Progenitor cell of endocrine pancreas (in vitro differentiated cells): ENCODE measurements around the gene CCNQ. TPM values are rescaled to one million over a fixed set of nuclear protein-coding genes. Genes with fewer than 3 reads are reported as not detected.

Source experiments
- DNase-seq: peaks from one replicate; pipeline ENCODE4 v3.0.0; 2021; ENCODE audit warnings: low spot score; ENCODE audit not compliant: unreplicated experiment
- H3K27ac Mint-ChIP-seq: 2 replicates; pipeline ENCODE4 v1.8.0; 2021; ENCODE audit warnings: mild to moderate bottlenecking, moderate library complexity, mixed read lengths
- H3K27me3 Mint-ChIP-seq: 2 replicates; pipeline ENCODE4 v1.8.0; 2021; ENCODE audit warnings: mixed read lengths
- H3K36me3 Mint-ChIP-seq: 2 replicates; pipeline ENCODE4 v1.8.0; 2022; ENCODE audit warnings: mixed read lengths; ENCODE audit not compliant: insufficient read depth
- H3K4me1 Mint-ChIP-seq: 2 replicates; pipeline ENCODE4 v1.8.0; 2021; ENCODE audit warnings: low read depth, mixed read lengths
- H3K4me3 Mint-ChIP-seq: 2 replicates; pipeline ENCODE4 v1.8.0; 2021; ENCODE audit warnings: low read depth, mild to moderate bottlenecking, moderate library complexity, mixed read lengths
- H3K9me3 Mint-ChIP-seq: 2 replicates; pipeline ENCODE4 v1.8.0; 2021; ENCODE audit warnings: low read depth, mixed read lengths
- total RNA-seq: library from RNA; stranded (reverse); gene quantifications from 2 replicates; pipeline ENCODE4 v1.2.1, GENCODE V29; 2021
- TF ChIP-seq, protein P1 (sequence below): fragments of 200-600 bp; sonication (generic); IDR thresholded peaks from one replicate; pipeline ENCODE4 v1.5.0; 2021; ENCODE audit warnings: antibody characterized with exemption, mild to moderate bottlenecking; ENCODE audit not compliant: unreplicated experiment

The CCNQ gene
- total RNA-seq, 1 donor from 2014 or later = 19.2 TPM

DNA sequence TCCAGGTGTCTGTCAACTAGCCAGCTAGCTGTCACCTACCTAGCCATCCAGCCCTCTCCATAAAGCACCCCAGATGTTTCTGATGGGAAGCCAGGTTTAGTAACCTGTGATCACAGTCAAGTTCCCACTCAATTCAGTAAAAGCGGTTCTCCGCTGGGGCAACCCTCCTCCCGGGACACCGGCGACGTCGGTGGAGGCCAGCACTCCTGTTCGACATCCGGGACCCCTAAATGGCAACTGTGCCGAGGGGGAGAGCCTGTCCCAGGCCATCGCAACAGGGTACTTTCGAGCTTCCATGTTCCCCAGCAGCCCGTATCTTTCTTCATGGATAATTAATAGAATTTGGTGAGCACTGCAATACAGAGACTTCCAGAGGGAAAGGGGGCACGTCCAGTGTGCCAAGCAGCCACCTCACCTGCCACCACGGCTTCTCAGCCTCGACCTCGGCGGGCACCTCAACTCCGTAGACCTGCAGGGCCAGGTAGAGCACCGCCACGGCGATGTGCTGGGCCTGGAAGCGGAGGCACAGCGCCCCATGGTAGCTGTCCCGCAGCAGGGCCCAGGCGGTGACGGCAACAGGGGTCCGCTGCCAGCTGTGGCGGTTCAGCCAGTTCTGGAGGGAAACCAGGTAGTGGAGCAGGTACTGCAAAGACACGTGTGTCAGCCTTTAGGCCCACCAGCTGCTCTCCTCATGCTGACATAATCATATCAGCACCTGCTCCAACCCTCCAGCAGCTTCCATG, 6.7 kb downstream of the CCNQ start:
- TF ChIP-seq, protein P1, sequence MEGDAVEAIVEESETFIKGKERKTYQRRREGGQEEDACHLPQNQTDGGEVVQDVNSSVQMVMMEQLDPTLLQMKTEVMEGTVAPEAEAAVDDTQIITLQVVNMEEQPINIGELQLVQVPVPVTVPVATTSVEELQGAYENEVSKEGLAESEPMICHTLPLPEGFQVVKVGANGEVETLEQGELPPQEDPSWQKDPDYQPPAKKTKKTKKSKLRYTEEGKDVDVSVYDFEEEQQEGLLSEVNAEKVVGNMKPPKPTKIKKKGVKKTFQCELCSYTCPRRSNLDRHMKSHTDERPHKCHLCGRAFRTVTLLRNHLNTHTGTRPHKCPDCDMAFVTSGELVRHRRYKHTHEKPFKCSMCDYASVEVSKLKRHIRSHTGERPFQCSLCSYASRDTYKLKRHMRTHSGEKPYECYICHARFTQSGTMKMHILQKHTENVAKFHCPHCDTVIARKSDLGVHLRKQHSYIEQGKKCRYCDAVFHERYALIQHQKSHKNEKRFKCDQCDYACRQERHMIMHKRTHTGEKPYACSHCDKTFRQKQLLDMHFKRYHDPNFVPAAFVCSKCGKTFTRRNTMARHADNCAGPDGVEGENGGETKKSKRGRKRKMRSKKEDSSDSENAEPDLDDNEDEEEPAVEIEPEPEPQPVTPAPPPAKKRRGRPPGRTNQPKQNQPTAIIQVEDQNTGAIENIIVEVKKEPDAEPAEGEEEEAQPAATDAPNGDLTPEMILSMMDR = no peak
- H3K36me3 Mint-ChIP-seq = peaks cover 15% of the 10 kb centered on the region
- peaks cover 4% of the 10 kb centered on the region for H3K9me3 Mint-ChIP-seq
- no peaks in the 10 kb centered on the region for H3K27me3 Mint-ChIP-seq
- DNase-seq = no peak
- no peak overlapping the region for H3K4me3 Mint-ChIP-seq
- H3K4me1 Mint-ChIP-seq = no peaks in the 10 kb centered on the region
- no peak overlapping the region for H3K27ac Mint-ChIP-seq

DNA sequence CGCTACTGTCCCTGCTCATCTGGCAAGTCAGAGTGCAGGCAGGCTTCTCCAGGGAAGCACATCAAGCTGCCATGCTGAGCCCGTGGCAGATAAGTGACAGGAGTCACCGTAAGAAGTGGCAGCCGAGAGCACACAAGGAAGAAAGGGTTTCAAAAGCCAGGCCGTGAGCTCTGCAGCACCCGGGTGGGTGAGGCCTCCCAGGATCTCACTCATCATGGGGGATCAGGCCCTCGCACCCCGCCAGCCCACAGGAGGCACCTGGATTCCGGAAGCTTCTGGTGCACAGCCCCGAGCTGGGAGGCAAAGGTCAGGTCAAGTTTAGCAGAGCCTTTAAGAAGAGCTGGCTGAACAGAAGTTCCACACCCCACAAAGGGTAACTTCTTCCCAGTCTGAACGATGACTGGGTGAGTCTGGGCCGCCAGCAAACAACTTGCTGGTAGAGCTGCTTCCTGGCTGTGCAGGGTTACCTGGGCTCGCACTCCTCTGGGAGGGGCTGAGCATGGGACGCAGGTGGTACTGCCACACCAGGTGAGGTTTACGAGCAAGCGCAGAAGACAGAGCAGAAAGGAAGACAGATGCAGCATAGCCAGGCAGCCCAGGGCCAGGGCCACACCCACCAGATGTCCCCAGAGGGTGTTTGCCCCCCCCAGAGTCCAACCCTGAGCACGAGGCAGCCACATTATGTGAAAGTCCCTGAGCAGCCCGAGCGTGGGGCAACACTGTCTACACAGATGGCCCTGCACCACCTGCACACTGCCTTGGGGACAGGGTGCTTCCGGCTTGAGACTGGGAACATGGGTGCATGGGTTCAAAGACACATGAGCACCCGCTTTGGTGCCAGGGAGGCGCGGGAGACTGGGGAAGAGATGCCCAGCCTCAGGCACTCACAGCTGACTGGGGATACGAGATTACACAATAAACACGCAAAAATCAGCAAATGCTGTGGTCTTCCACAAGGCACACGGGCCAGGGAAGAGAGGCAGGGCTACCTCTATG, 7.7 kb downstream of the CCNQ start:
- no peak overlapping the region for H3K27ac Mint-ChIP-seq
- peaks cover 6% of the 10 kb centered on the region for H3K9me3 Mint-ChIP-seq
- TF ChIP-seq, protein P1 = no peak
- no peaks in the 10 kb centered on the region for H3K4me1 Mint-ChIP-seq
- H3K36me3 Mint-ChIP-seq = peaks cover 20% of the 10 kb centered on the region
- no peak overlapping the region for H3K4me3 Mint-ChIP-seq
- H3K27me3 Mint-ChIP-seq = no peaks in the 10 kb centered on the region
- no peak for DNase-seq

DNA sequence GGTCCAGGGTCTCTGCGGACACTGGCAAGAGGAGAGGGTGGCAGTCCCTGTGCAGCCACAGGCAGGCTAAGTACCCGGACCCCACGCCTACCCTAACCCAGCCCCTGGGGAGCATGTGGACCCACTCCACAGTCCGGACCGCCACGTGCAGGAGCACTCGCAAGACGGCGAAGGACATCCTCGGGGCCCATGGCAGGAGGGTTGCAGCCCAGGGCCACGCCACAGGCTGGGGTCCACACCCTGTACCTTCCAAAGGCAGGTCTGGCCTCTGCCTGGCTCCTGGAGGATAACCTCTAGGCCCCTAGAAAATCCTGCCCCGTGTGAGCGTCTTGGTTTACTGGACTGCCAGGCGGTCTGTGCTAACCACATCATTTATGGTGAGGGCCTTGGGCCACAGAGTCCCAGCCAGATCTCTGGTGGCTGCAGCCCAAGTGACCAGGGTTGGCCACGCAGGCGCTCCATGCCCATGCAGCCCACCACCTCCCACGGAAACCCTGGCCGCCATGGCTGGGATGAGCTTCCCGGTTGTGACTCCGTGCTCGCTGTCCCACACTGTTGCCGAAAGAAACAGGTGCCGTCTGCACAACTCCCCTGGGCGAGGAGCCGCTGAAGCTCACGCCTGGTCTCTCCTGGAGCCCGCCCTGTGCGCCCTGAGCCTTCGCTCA, 10.0 kb downstream of the CCNQ start:
- TF ChIP-seq, protein P1 = no peak
- H3K27ac Mint-ChIP-seq = no peak overlapping the region
- H3K4me3 Mint-ChIP-seq = no peak overlapping the region
- H3K27me3 Mint-ChIP-seq = no peaks in the 10 kb centered on the region
- no peak for DNase-seq
- H3K4me1 Mint-ChIP-seq = no peaks in the 10 kb centered on the region
- H3K9me3 Mint-ChIP-seq = peaks cover 7% of the 10 kb centered on the region
- peaks cover 15% of the 10 kb centered on the region for H3K36me3 Mint-ChIP-seq

DNA sequence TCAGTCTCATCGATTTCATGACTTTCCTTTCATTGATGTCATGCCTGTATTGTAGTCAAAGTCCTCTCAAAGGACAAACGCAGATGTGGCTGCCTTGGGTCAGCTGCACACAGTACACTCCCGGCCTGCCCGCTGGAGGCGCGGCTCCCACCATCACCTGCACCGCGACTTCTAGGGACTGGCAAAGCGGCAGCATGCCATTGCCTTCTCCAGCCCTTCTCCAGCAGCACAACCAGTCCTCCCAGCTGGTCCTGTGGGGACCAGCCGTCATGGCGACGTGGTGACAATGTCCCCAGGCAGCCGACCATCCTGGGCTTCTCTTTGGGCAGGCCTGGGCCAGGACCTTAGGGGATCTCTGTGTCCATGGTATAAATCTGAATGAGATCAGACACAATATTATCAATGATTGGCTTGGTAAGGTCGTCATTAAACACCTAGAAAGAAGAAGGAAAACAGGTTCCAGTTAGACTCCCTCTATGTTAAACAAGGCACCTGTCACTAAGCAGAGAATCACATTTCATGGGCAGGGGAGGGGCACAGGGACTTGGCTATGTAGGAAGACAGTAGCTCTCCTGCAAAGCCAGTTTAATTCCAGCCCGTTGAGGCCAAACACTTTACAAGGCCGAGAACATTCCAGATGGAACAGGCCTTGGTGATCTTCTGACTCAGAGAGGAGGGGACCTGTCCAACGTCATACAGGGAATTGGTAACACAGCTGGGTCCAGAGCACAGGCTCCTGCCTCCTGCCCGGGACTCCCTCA, 10.7 kb downstream of the CCNQ start:
- H3K9me3 Mint-ChIP-seq = peaks cover 13% of the 10 kb centered on the region
- no peak for DNase-seq

More for the DNA sequence above, 10.7 kb downstream of the CCNQ start:
- H3K27me3 Mint-ChIP-seq = no peaks in the 10 kb centered on the region
- TF ChIP-seq, protein P1 = no peak
- no peak overlapping the region for H3K4me3 Mint-ChIP-seq
- H3K27ac Mint-ChIP-seq = no peak overlapping the region
- H3K36me3 Mint-ChIP-seq = peaks cover 13% of the 10 kb centered on the region
- no peaks in the 10 kb centered on the region for H3K4me1 Mint-ChIP-seq
